NCI-H2227 (cell line): ENCODE results near the gene GPR35.

Experiments
- DNase-seq: peaks from one replicate; lab custom pipeline; 2025; ENCODE audit not compliant: unreplicated experiment; lab: John Stamatoyannopoulos, UW

GPR35 gene, protein sequence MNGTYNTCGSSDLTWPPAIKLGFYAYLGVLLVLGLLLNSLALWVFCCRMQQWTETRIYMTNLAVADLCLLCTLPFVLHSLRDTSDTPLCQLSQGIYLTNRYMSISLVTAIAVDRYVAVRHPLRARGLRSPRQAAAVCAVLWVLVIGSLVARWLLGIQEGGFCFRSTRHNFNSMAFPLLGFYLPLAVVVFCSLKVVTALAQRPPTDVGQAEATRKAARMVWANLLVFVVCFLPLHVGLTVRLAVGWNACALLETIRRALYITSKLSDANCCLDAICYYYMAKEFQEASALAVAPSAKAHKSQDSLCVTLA

DNA sequence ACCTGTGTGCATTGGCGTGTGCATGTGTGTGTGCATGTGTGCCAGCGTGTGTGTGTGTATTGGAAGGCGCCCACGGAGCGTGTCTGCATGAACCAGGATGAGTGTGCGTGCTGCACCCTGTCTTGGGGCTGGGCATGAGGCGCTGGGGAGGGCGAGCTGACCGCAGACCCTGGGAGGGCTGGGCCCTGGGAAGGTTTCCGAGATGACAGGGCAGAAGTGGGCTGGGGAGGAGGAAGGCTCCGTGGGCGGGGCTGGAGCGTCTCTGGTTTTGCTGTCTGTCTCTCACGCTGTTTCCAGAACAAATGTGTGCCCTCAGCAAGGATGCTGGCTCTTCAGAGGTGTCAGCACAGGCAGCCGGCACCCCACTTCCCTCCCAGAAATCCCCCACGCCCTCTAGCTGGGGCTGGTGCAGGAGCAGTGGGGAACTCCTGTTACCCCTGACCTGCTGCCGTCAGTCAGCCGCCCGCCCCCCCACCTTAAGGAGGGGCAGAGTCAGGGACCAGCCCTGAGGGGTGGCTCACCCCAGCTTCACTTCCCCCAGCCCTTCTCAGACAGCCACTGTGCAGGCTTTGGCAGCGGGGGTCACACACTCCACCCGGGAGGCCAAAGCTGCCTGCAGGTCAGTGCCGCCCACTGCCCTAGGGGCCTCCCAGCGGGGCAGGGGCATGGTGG, at the start of gene GPR35:
GPR35 (plus strand) TSS at position 531 of the 672 bp plus-strand sequence. CDS start 4,473 bp downstream, outside the sequence.
- DNase-seq = no peak

GRCh38 chr2:240576036-240576435, 49.2 kb upstream of the GPR35 start:
- DNase-seq = no peak

DNA sequence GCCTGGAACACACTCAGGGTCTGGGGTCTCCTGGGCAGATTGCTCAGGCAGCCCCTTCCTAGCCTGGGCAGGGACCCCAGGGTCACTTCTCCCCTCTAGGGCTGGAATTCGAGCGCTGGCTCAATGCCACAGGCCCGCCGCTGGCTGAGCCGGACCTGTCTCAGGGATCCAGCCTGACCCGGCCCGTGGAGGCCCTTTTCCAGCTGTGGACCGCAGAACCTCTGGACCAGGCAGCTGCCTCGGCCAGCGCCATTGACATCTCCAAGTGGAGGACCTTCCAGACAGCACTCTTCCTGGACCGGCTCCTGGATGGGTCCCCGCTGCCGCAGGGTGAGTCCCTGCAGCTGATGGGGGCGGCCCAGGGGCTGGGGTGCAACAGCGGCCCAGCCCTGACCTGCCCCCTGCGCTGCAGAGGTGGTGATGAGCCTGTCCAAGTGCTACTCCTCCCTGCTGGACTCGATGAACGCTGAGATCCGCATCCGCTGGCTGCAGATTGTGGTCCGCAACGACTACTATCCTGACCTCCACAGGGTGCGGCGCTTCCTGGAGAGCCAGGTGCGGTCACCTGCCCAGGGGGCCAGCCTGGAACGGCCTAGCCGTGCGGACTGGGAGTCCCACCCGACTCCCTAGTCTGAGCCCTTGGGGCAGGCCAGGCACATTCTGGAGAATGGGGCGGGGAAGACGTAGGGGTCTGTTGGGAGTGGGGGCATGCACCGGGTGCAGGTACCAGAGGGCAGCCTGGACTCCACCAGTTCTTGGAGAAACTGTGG, 48.7 kb upstream of the GPR35 start:
- DNase-seq = no peak

GRCh38 chr2:240577281-240578109, 47.8 kb upstream of the GPR35 start:
- DNase-seq = no peak

DNA sequence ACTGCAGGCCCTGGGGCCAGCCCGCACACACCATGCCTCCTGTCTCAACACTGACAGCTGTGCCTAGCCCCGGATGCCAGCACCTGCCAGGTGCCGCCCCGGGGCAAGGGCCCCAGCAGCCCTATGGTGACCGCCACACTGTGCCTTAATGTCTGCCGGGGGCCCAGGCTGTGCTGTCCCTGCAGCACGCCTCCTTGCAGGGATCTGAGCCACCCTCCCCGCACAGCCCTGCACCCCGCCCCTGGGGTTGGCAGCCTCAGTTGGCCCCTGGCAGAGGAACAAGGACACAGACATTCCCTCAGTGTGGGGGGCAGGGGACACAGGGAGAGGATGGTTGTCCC, 47.2 kb upstream of the GPR35 start:
- no peak for DNase-seq

DNA sequence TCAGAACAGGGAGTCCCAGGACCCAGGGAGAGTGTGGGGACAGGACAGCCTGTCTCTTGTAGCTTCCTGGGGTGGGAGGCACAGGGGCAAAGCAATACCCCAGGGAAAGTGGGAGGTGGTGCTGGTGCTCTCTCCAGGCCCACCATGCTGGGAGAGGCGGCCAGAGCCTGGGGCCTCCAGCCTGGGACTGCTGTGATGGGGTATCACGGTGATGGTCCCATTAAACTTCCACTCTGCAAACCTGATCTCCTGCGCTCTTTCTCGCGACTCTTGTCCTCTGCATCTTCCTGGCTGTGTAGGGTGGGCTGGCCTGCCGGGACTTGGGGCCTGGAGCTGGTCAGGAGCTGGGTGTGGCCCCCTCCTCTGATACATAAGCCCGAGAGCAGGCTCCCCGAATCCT, 46.8 kb upstream of the GPR35 start:
- no peak for DNase-seq

- DNase-seq = no peak
Observed at GRCh38 chr2:240579071-240579762, 46.1 kb upstream of the GPR35 start.

DNA sequence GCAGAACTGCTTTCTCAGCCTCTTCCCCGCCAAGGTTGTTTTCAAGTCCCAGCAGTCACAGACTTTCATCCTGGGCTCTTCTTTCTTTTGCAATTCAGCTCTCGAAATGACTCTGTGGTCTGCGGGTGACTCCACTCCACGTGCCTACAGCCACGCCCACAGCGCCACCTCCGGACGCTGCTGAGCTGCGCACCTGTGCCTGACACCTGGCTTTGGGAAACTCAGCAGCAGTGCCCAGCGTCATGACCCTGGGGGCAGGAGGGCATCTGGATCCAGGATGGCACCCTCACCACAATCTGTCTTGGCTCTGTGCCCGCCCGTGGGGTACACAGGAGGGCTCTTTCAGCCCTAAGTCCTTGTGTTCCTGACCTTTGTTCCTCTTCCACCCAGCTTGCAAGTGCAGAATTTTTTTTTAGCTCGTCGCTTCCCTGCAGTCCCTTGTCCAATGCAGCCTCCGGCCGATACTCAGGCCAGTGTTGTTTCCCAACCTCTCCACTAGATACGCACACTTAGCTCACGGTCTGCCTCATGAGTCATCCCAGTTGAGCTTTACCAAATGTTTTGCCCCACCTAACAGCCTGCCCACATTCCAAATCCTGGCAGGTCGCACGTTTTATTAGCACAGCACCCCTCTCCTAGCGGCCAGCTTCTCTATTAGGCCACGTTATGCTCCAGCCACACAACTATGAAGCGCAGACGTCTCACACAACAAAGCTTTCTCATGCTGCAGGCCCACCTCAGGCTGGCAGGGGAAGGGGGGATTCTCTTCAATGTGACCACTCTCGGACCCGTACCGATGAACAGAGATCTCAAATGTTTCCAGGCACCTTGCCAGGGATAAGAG, 45.3 kb upstream of the GPR35 start:
- no peak for DNase-seq

- no peak for DNase-seq
Observed at GRCh38 chr2:240581811-240582210, 43.5 kb upstream of the GPR35 start.

DNA sequence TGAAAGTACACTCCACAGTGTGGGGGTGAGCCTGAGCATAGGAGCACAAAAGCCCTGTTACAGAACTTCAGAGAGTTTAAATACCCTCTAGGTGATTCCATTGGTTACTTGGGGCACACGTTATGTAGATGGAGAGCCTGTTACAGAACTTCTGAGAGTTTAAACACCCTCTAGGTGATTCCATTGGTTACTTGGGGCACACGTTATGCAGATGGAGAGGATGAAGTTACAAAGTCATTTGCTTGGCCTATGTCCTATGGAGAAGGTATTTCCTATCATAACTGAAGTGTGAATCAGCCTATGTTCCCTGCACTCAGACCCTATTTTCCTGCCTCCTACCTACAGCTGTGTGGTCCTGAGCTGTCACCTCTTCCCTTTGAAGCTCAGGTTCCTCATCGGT, 42.5 kb upstream of the GPR35 start:
- DNase-seq = no peak

- DNase-seq = no peak
Observed at GRCh38 chr2:240583774-240584173, 41.5 kb upstream of the GPR35 start.

DNA sequence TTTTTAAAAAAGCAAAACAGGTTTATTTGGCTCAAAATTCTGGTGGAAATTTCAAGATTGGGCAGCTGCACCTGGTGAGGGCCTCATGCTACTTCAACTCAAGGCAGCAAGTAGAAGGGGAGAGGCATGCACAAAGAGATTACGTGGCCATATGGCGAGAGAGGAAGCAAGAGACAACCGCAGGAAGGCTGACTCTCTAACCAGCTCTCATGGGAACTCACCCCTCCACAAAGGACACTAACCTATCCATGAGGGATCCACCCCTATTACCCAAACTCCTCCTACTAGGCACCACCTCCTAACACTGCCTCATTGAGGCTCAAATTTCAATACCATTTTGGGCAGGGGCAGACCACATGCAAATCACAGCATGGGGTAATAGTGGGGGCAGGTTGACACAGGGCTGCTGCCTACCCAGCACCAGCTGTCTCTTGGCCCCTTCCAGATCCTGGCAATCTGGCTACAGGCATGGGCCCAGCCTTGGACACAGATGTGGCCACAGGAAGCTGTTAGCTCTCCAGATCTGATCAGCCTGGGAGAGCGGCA, 40.7 kb upstream of the GPR35 start:
- DNase-seq = no peak

DNA sequence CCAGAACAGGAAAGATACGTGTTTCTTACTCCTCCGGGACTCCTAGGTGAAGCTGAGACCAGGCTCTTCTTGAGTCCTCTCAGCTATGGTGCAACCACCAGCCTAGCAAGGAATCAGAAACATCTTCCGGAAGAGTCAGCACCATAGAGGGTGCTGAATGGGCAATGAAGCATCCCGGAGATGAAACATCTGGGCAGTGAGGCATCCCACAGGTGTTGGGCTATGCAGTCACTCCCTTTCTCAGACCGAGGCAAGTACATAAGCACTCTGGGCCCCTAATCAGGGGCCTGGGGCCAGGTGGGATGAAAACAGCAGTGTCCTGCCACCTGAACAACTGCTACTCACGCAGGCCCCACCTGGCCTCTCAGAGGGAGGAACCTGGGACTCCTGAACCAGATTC, 40.2 kb upstream of the GPR35 start:
- DNase-seq = no peak

- DNase-seq = no peak
Observed at GRCh38 chr2:240585681-240586197, 39.5 kb upstream of the GPR35 start.

GRCh38 chr2:240586198-240586918, 38.9 kb upstream of the GPR35 start, which contains the start of gene CAPN10:
Gene CAPN10 (plus strand): TSS chr2:240586734. CDS start chr2:240586912, 178 bp downstream.
- DNase-seq = peak; percentile 99

GRCh38 chr2:240586919-240587800, 38.1 kb upstream of the GPR35 start:
- peak; percentile 78 for DNase-seq

- DNase-seq = no peak
Observed at GRCh38 chr2:240588006-240588655, 37.1 kb upstream of the GPR35 start.
